ENCODE measurements around the gene TET3.

The TET3 gene

GRCh38 chr2:74001121-74001520 is 16.4 kb downstream of the TET3 start:
- H3K4me3 ChIP-seq (ENCODE audit: low read length): no peak overlapping the region
- DNase-seq (ENCODE audit: low read depth): no peak
- TF ChIP-seq CTCF (conservative IDR thresholded peaks at IDR 0.05; ENCODE audit: low read length): no peak

GRCh38 chr2:74001781-74002504 is 17.2 kb downstream of the TET3 start:
- TF ChIP-seq CTCF (conservative IDR thresholded peaks at IDR 0.05; ENCODE audit: low read length): peak; percentile 16; the same call in 1 of the 2 replicates
- H3K4me3 ChIP-seq (ENCODE audit: low read length): peak overlapping the region; percentile 61
- no peak for DNase-seq (ENCODE audit: low read depth)

- H3K4me3 ChIP-seq (ENCODE audit: low read length): peak overlapping the region; percentile 86
- peak; percentile 81 for DNase-seq (ENCODE audit: low read depth)
- no peak for TF ChIP-seq CTCF (conservative IDR thresholded peaks at IDR 0.05; ENCODE audit: low read length)
These were observed 18.1 kb downstream of the TET3 start for GRCh38 chr2:74002505-74003421.

GRCh38 chr2:74003494-74004211 is 18.9 kb downstream of the TET3 start:
- peak; percentile 30 for TF ChIP-seq CTCF (conservative IDR thresholded peaks at IDR 0.05; ENCODE audit: low read length)
- peak; percentile 84 for DNase-seq (ENCODE audit: low read depth)
- H3K4me3 ChIP-seq (ENCODE audit: low read length): peak overlapping the region; percentile 86

- H3K4me3 ChIP-seq (ENCODE audit: low read length): peak overlapping the region; percentile 86
- no peak for DNase-seq (ENCODE audit: low read depth)
- TF ChIP-seq CTCF (conservative IDR thresholded peaks at IDR 0.05; ENCODE audit: low read length): no peak
These were observed 19.8 kb downstream of the TET3 start for GRCh38 chr2:74004212-74005182.

- no peak for TF ChIP-seq CTCF (conservative IDR thresholded peaks at IDR 0.05; ENCODE audit: low read length)
- peak; percentile 46 for DNase-seq (ENCODE audit: low read depth)
- H3K4me3 ChIP-seq (ENCODE audit: low read length): no peak overlapping the region
These were observed 21.1 kb downstream of the TET3 start for GRCh38 chr2:74005786-74006185.

Data from AG10803 (cell line).